ENCODE results near the gene GDNF.
A peak's percentile ranks its signal among the peaks of the same experiment; 100 is the strongest.

GDNF gene

DNA sequence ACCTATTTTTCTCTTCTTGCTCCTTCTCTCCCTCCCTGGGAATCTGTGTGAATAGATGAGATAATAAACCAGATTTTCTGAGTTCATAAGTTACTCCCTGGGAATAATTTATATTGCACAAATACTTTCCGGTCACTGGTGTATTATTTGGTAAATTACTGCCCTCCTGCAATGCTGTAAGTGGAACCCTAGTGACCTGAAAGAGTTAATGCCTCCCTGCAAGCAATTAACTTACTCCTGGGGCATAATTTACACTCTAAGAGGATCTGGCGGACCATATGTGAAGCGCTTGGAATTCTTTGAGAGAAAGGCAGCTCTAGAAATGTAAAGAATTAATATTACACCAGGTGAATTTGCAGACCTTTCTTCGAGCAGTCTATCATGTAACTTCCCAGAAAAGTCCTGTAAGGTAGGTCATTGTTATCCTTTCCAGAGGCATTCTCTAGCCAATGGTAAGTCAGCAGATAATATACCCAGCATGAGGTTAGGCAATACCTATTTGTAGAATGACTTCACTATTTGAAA is 7.0 kb upstream of the GDNF start:
- DNase-seq, result no peak

DNA sequence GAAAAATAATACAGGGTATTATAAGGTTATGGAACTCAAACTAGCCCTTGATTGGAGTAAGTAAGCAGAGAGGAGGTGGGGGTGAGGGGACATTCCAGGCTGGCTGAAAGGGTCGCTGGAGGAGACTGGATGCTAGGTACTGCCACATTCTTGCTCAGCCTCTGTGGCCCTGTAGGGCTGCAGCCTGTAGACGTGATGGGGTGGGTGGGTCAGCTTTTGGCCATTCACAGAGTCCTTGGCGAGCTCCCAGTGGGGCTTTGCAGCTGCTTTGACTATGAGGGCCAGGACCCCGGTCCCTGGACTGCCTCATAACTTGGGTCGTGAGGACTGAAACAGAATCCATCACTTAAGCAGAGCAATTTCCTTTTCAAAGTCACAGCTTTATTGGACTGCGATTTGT is 4.2 kb upstream of the GDNF start:
- no peak for DNase-seq

DNA sequence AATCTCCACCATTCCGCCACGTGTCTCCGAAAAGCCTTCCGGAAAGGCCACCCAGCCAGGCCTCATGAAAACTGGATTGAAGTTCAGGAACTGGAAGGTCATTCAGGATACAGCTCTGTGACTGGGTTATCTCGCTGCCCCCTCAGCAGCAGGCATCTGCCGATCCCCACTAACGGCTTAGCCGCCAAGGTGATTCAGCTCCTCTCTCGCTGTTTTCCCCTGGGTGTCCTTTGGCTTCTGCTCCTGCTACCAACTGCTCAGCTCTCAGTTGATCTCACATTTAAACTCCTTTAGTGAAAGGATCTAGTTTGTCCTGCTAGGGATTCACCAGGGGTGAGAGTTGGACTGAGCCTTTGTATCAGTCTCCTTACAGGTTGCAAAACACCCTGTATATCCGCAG is 2.2 kb upstream of the GDNF start:
- no peak for DNase-seq

DNA sequence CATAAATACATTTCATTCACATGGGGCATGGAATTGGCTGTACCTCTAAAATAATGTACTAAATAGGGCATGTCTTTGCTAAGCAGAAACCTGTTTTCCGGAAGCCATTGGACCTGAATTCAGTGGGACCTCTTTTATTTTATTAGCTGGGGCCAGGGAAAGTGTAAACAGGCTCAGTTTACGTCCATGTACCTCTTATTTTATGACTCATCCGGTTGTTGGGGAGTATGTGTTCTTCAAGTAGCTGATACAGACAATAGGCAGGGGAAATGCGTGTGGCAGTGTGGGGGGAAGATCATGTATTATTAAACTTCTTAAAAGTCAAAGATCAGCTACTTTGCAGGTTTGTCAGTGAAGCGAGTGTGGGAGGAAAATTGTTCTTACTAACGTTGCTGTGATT is 1.4 kb upstream of the GDNF start:
- DNase-seq, result no peak

DNA sequence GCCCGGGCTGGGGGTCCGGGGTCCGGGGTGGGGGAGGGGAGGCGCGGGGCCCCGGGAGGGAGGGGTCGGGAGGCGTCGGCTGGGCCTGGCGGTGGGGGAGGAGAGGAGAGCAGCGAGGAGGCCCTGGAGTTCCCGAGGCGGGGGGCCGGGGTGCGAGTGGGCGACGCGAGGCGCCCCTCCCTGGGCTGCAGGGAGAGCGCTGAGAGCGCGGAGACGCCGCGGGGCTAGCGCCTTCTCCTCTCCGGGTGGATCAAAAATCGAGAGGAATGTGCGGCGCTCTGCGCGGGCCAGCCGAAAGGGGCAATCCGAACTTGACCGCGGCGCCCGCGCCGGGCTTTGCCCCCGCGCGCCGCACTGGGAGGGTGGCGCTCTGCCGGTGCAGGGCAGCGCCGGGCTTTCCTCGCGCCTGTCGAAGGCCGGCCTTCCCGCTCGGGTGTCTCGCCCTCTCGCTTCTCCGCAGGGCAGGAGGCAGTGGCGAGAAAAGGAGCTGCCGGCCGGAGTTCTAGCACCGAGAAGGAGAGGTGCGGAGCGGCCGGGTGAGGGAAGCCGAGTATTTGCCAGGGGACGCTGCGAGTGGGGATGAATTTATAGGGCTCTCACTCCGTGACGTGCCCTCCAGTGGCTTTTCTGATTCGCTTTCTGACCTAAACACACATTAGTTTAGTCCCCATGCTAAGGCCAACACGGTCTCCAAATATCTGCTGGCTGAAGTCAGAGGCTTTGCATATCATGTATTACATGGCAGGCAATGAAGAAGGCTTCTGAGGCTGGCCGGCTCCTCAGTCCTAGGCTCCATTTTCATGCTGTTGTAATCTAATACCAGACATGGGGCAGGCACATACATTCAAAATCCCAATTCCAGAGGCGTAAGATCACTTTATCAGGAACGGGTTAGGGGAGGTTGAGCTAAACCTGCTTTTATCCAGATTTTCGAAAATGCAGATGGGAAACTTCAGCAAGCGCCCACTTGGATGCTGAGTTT is 503 bp upstream of the GDNF start:
- peak; percentile 87 for DNase-seq

DNA sequence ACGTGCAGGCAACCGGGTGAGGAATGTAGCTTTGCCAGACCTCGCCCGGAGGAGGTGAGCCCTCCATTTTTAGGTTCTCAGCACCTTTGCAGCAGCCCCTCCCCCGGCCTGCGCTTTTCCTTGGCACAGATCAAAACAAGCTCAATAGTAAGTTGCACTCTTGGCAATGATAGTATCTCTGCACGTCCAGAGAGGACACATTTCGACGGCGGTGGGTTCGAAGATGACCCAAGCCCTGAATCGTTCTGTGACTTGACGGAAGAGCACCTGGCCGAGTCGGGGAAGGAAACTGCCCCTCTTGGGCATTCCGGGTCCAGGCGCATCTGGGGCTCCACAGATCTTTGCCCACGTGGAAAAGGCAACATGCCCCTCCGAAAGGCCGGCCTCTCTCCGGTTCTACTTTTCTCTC is 904 bp downstream of the GDNF start:
- DNase-seq, result no peak

DNA sequence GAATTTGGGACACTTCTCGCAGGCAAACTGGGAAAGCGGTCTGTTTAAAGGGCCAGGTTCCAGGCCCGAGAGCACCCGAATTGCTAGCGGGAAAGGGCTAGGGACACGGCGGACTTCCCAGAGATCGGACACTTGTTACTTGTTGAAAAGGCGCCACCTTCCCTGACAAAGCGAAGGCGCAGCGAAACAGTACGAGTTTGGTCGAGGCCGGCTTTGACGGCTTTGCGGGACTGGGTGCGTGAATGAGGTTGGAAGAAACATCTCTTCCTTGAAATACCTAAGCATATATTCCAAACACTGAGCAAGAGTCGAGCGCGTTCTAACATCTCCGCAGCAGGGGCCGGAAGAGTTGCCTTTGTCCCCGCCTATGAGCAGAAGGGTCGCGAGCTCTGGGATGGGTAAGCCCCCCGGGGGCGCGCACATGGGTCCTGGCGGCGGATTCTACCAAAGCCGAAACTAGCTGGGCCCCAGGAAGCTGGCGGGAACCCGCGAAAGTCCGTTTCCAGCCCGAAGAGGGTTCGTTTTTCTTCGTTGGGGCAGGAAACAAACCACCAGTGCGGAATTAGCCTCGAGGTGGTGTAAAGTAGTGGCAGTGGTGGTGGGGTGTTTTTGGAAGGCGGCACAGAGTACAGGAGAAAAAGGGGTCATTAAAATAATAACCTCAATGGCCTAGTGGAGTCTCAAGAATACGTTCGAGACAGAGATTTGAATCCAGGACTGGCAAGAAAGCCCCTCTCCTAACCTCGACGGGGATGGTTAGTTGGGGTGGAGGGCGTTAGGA is 1.5 kb downstream of the GDNF start:
- peak; percentile 50 for DNase-seq

DNA sequence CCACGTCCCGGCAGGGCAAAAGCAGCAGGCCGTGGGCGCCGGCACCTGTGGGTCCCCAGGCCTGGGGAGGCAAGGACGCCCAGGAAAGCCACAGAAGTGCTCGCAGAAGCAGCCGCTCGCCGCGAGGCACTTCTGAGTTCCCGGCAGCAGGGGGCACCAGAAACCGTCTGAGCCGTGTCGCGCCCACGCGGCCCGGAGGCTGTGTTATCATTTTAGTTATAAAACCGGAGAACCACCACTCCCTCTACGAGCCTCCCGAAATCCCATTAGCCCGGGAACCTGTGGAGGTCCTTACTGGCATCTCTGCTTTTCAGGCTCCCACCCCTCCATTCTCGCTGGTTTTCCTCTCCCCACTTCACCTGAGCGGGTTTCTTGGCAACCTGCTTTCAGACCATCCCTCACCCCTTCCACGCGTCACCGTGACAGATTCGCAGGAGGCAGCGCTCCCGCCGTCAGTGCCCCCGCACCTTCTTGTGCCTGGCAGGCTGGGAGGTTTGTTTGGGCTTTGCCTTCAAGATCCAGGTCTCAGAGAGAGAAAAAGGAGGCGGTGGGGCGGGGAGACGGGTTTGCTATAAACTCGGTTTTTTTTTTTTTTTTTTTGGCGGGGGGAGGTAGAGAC is 2.3 kb downstream of the GDNF start:
- peak; percentile 83 for DNase-seq

DNA sequence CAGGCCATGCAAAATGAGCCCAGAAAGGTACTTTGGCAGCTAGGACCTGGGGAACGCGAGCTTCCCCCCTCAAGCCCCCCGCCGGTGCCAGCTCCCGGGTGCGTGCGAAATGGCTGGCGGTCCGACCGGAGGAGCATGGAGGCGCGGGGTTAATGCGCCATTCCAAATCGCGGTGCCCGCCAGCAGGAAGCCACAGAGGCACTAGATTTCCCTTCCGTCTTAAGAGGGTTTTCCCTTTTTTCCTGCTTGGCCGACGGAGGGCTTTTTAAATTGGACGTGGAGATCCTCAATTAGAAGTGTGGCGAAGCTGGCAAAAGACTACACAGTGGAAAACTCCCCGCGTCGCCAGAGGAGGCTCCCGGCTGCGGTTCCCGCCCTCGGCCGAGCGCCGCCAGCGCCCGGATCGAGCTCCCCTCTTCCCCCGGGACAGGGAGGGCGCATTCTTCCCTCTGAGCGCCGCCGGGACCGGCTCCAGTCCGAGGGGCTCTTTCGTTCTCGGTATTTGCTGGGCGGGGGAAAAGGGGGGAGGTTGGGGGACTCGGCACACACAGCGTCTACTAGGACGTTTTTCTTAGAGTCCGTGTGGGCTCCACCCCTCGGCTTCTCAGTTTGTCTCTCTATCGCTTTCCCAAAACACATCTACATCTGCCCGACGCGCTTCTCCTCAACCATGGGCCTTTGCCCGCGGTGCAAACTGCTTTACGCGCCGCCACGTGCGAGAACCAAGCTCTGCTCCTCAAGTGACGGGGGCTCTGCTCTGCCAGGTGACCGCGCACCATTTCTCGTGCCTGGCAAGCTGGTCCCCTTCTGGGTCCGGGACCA is 3.0 kb downstream of the GDNF start:
- DNase-seq, result peak; percentile 62

DNA sequence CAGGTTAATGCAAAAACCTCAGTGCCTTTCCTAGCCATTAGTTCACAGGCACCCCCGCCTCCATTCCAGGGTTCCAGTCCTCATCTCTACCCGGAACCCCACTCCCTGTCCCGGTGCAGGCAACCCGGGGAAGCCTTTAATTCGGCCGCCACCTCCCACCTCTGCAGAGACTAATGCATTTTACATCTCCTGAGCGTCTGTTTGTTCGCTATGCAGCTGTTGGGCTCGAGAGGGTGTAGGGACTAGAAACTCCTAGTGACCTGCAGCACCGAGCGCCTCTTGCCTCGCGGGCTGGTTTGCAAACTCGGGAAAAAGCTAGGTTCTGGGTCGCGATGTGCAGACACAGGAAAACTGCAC is 3.6 kb downstream of the GDNF start:
- DNase-seq, result peak; percentile 32

DNA sequence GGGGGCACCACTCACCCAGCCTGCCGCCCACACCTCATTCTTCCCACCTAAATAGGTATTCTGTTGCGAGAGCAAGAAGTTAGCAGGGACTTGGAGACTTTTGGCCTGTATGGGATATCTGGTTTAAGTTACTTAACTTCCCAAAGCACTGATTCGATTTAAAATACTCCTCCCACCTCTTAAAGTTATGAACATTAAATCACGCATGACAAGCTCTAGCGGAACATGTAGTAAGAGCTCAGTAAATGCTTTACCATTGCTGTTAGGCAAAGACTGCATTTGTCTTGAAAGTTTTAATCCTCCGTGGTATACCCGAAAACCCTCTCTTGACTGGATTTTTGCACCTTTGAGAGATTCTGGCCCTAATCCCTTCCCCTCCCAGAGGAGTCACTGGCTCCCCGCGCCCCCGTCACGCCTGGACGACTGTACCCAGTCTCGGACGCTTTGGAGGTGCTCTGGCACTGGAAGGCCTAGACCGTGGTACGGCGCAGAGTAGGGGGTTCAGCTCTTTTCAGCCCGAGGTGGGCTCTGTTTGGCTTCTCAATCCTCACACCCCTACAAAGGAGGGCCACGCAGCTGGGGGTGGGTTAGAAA is 4.4 kb downstream of the GDNF start:
- peak; percentile 70 for DNase-seq

DNA sequence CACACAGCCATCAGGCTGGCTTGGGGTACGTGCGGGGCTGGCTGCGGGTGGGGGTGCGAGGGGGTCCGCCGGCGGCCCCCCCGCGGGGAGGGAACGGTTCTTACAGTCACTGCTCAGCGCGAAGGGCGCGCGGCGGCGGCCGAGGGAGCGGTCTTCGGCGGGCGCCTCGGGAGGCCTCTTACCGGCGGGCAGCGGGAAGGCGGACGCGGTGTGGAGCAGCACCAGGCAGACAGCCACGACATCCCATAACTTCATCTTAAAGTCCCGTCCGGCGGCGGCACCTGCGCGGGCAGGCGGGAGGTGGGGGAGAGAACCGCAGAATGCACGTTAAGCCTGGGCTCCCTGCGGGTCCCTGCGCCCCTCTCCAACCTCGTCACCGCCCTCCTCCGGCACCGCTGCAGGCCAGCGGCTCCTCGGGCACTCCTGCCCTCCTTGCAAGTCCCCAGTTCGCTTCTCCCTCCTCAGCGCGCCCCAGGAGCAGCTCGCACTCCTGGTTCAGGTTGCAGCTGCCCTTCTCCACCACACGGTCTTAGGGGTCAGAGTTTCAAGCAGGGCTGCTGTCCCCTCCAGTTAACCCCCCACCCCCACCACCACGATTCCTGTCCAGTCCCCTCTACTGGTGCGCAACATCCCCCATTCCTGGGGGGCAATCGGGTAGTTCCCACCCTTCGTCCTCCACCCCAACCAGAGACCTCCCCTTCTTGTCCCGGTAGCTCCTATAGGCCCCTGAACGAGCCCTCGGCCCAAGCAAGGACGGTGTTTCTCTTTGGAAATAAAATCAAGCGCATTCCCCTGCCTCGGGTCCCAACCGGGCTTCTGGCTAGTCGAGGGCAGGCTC is 5.1 kb downstream of the GDNF start:
- DNase-seq, result peak; percentile 29

DNA sequence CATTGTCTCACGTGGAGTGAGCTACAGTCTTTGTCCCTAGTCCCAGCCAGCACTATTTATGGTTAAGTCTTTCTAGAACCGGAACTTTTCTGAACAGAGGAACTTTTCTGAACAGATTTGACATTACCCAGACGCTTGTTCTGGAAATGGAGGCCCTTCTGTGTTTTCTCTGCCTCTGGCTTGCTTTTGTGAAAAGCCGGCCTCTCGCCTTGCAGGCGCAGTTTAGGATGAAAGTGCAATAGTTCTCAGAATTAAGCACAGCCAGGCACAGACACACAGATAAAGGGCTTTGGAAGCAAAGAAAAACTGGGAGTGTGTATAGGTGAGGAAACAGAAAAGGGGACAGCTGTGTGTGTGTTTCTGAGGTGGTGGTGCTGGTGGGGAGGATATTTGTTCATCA is 5.9 kb downstream of the GDNF start:
- DNase-seq, result no peak

DNA sequence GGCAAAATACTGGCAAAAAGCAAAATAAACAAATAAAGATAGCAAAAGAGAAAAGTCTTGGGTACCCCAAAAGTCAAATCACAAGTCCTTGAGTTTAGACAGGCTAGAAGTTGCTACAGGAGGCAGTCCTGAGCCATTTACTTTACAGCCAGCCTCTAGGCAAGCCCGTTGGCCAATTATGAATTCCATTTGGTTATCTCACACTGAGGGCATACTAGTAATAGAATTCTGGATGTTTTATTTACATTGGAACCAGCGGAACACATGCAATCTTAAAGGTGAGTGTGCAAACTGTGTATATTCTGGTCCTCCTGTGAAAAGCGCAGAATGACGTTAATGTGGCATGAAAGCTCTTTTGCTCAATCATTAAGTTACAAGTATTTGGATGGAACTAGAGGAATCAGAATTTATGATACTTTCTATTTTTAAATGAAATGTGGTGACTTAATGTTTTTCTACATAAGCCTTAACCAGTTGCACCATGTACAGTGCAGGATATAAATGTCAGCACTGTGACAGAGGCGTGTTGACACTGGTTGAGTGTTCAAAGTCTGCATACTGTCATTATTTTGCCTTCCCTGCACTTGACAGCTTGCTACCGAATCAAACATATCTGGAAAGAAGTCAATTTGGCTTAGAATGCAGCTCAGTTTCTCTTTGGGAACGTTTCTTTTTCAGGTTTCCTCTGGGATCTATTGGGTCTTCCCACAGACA is 7.9 kb downstream of the GDNF start:
- DNase-seq, result peak; percentile 52

DNA sequence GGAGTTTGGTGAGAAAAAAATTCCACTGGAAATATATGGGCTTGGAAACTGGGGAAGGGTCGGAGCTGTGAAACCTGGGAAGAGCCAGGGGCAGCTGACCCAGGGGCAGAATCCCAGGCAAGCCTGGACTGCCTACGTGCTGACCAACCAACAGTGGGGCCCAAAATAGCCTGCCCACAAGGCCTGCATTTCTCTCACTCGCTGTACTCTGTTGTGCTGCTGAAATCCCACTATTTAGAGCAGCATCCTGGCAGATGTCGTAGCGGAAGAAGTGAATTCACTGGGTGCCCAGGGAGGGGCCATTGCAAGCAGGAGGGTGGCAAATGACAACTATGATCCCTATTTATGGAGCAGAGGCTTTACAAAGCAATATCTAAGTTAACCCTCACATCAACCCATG is 9.5 kb downstream of the GDNF start:
- no peak for DNase-seq

DNA sequence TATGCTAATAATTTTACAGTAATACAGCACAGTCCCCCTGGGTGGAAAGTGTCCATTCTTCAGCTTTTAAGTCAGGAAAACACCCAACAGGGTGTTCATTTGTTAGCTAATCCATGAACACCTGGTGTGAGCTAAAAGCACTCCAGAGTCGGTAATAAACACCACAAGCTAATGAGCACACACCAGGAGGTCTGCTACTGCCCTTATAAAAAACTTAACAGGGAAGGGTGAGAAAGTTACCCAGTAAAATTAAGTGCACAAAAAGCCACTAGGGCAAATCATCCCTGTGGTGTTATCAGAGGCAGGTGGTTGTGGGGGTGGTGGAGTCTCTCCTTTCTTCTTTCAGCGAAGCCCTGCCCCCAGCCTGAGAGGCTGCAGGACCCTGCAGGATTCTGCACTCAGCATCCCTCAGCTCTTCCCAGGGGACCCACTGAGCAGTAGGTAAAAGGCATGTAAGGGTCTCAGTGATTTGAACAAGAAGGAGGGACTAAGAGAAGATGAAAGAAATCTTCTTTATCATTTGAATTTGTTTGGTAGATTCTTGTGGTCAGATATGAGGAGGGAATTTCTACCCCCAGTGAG is 14.4 kb downstream of the GDNF start:
- no peak for DNase-seq

DNA sequence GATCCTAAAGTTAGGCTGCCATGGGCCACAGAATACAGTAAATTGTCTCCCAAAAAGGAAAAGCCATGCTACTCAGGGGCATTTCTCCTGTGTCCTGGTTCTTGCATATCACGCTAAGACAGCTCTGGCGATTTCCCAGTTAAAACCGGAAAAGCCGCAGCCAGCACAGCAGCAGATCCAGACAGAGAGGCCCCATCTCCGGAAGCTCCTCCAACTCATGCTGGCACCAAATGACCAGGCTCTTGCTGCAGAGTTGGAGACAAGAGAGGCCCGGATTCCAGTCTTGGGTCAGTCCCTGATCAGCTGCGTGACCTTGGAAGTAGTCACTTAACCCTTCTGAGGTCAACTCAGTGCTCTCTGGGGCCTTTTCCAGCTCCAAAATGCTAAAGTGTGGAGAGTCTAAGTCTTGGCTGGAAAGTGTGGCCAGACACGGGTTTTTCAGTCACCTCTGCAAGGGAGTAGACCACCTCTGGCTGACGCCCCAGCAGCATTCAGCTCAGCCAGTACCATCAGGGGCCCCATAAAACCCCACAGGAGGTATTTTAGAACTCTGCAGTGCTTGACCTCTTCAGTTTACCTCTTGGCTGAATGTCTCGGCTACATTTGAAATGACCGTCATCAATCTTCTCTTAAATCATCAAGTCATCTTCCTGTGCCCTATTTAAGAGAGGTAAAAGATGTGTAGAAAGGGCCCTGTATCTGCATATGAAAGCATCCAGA is 16.2 kb downstream of the GDNF start:
- no peak for DNase-seq

DNA sequence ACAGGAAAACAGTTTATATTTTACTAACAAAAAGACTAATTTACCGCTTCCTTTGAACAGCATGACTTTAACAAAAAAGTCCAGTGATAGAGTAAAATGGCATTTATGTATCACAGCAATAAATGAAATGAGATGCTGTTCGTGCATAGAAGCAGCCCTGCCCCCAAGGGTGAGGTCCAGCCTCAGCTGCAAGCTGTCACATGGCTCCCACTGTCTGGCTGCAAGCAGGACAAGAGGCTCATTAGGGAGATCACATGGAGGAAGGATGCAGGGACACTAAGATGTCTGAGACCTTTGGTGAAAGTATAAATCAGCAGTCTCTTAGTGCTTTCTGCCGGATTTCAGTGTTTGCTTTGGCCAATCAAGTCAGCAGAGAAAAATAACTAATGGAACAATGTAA is 23.0 kb downstream of the GDNF start:
- DNase-seq, result peak; percentile 32

DNA sequence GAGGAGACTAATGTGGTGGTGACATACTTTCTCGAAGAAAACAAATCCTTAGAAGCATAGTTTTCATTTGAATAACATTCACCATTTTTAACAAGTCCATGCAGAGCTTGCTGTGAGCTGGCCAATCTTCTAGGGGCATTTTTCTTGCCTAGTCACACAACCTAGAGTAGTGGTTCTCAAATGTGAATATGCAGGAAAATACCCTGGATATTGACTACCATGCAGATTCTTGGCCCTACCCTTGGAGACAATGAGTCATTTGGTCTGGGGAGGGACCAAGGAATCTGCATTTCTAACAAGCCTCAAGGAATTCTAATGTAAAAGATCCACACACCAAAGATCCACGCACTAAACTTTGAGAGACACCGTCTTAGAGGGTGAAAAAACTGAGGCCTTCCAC is 23.5 kb downstream of the GDNF start:
- no peak for DNase-seq

Measured in fibroblast of upper back skin (primary cell).